ENCODE data around the gene MFSD1. TPM values are rescaled to one million over a fixed set of nuclear protein-coding genes. Genes with fewer than 3 reads are reported as not detected.

Gene MFSD1
- polyA plus RNA-seq, 2 of the 4 experiments (the other 2 are of a cell fraction): 41.5 to 53.2 TPM

- no peak for TF ChIP-seq CBX2 (IDR thresholded peaks at IDR 0.05; ENCODE audit: borderline replicate concordance, low read depth)
- TF ChIP-seq, protein P1, sequence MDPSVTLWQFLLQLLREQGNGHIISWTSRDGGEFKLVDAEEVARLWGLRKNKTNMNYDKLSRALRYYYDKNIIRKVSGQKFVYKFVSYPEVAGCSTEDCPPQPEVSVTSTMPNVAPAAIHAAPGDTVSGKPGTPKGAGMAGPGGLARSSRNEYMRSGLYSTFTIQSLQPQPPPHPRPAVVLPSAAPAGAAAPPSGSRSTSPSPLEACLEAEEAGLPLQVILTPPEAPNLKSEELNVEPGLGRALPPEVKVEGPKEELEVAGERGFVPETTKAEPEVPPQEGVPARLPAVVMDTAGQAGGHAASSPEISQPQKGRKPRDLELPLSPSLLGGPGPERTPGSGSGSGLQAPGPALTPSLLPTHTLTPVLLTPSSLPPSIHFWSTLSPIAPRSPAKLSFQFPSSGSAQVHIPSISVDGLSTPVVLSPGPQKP (IDR thresholded peaks at IDR 0.05; ENCODE audit: low read depth, low read length): no peak
- TF ChIP-seq PBX3 (IDR thresholded peaks at IDR 0.05): no peak
Observed at GRCh38 chr3:158801696-158802408, at the start of gene MFSD1 (continued).

DNA sequence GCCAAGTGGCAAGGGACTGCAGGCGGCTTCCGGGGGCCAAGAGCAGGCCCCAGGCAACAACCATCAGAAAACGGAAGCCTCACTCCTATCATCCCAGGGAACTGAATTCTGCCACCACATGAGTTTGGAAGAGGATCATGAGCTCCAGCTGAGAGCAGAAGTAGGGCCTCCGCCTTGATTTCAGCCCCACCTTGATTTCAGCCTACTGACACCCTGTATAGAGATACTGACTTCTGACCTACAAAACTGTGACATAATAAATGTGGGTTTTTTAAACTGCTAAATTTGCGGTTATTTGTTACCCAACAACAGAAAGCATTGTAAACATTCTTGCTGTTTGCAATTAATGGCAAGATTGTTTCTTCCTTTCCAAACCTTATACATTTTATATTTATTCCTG, 48.0 kb upstream of the MFSD1 start:
- Histone ChIP-seq H3K4me3 (no peak overlapping the region), H3K4me2 (no peak overlapping the region), H3K9me3 (no peaks in the 10 kb centered on the region), H3K27ac (no peak overlapping the region), H3K4me1 (no peaks in the 10 kb centered on the region)
- FAIRE-seq (no peak), ATAC-seq (no peak), DNase-seq (ENCODE audit: low read depth in 1 of 2, low spot score in 1 of 2) (no peak)
- 89% methylated on average over 5 of the region's 5 CpGs for WGBS (ENCODE audit: missing lambda C conversion rate)
- CTCF ChIA-PET: interaction anchor here (1.3 to 1.9 kb wide), 2 partner anchors 12 to 35 kb away, joined by 3 to 6 read pairs; no protein-coding TSS in a partner anchor
- TF ChIP-seq HOXA7 (CRISPR knock-in tag; IDR thresholded peaks at IDR 0.05) (no peak), KDM5A (IDR thresholded peaks at IDR 0.05) (no peak), RFX5 (IDR thresholded peaks at IDR 0.05) (no peak), FOSL2 (IDR thresholded peaks at IDR 0.05) (no peak), FOSL2 (CRISPR knock-in tag; IDR thresholded peaks at IDR 0.05) (no peak), USF2 (IDR thresholded peaks at IDR 0.05) (no peak), FOSB (CRISPR knock-in tag; IDR thresholded peaks at IDR 0.05) (no peak), GATA3 (IDR thresholded peaks at IDR 0.05; ENCODE audit: borderline replicate concordance) (no peak), E2F6 (IDR thresholded peaks at IDR 0.05; ENCODE audit: borderline replicate concordance, low read depth) (no peak), MAFK (IDR thresholded peaks at IDR 0.05; ENCODE audit: partially characterized antibody) (no peak), PHF8 (IDR thresholded peaks at IDR 0.05; ENCODE audit: borderline replicate concordance, low read depth) (no peak), EHF (CRISPR knock-in tag; IDR thresholded peaks at IDR 0.05) (no peak)
- TF ChIP-seq, protein P2, sequence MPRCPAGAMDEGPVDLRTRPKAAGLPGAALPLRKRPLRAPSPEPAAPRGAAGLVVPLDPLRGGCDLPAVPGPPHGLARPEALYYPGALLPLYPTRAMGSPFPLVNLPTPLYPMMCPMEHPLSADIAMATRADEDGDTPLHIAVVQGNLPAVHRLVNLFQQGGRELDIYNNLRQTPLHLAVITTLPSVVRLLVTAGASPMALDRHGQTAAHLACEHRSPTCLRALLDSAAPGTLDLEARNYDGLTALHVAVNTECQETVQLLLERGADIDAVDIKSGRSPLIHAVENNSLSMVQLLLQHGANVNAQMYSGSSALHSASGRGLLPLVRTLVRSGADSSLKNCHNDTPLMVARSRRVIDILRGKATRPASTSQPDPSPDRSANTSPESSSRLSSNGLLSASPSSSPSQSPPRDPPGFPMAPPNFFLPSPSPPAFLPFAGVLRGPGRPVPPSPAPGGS (IDR thresholded peaks at IDR 0.05): no peak
- TF ChIP-seq, protein P3, sequence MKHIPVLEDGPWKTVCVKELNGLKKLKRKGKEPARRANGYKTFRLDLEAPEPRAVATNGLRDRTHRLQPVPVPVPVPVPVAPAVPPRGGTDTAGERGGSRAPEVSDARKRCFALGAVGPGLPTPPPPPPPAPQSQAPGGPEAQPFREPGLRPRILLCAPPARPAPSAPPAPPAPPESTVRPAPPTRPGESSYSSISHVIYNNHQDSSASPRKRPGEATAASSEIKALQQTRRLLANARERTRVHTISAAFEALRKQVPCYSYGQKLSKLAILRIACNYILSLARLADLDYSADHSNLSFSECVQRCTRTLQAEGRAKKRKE (CRISPR knock-in tag; IDR thresholded peaks at IDR 0.05; ENCODE audit: low read depth): no peak
- TF ChIP-seq, protein P4, sequence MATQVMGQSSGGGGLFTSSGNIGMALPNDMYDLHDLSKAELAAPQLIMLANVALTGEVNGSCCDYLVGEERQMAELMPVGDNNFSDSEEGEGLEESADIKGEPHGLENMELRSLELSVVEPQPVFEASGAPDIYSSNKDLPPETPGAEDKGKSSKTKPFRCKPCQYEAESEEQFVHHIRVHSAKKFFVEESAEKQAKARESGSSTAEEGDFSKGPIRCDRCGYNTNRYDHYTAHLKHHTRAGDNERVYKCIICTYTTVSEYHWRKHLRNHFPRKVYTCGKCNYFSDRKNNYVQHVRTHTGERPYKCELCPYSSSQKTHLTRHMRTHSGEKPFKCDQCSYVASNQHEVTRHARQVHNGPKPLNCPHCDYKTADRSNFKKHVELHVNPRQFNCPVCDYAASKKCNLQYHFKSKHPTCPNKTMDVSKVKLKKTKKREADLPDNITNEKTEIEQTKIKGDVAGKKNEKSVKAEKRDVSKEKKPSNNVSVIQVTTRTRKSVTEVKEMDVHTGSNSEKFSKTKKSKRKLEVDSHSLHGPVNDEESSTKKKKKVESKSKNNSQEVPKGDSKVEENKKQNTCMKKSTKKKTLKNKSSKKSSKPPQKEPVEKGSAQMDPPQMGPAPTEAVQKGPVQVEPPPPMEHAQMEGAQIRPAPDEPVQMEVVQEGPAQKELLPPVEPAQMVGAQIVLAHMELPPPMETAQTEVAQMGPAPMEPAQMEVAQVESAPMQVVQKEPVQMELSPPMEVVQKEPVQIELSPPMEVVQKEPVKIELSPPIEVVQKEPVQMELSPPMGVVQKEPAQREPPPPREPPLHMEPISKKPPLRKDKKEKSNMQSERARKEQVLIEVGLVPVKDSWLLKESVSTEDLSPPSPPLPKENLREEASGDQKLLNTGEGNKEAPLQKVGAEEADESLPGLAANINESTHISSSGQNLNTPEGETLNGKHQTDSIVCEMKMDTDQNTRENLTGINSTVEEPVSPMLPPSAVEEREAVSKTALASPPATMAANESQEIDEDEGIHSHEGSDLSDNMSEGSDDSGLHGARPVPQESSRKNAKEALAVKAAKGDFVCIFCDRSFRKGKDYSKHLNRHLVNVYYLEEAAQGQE (IDR thresholded peaks at IDR 0.05): no peak
- TF ChIP-seq, protein P5, sequence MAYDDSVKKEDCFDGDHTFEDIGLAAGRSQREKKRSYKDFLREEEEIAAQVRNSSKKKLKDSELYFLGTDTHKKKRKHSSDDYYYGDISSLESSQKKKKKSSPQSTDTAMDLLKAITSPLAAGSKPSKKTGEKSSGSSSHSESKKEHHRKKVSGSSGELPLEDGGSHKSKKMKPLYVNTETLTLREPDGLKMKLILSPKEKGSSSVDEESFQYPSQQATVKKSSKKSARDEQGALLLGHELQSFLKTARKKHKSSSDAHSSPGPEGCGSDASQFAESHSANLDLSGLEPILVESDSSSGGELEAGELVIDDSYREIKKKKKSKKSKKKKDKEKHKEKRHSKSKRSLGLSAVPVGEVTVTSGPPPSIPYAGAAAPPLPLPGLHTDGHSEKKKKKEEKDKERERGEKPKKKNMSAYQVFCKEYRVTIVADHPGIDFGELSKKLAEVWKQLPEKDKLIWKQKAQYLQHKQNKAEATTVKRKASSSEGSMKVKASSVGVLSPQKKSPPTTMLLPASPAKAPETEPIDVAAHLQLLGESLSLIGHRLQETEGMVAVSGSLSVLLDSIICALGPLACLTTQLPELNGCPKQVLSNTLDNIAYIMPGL (CRISPR knock-in tag; IDR thresholded peaks at IDR 0.05; ENCODE audit: borderline replicate concordance): no peak
- POLR2A ChIA-PET: no interaction called here

Data from A549 (cell line).